ENCODE measurements around the gene ZNF598.

DNA sequence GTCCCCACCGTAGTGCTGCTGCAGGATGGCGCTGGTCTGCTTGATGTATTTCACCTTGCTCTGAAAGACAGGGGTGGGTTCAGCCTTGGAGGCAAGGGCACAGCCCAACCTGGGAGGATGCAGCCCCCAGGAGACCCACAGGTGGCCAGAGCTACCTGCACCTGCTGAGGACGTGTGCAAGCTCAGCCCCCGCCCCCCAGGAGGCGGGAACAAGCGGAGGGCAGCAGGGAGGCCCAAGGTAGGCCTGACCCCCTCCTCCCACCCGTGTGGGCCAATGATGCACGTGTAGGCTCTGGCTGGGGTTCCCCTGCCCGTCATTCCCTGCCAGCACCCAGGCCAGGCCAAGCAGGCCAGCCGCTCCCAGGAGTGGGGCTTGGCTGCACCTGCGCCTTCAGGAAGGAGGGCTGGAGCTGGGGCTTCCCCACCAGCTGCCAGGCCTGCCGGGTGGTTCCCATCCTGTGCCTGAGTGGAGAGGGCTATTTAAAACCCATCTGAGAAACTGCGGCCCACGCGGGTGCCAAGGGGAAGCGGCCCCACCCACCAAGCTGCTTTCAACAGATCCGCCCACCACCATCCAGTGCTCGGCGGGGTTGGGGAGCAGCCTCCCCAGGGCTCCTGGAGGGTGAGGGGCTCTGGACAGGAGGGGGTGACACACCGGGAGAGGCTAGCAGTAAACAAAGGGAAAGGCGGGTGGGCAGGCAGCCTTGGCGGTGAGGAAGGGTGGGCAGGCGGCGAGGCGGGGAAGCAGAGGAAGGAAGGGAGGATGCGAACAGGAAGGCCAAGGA, 34.2 kb upstream of the ZNF598 start:
- TF ChIP-seq, protein P1, sequence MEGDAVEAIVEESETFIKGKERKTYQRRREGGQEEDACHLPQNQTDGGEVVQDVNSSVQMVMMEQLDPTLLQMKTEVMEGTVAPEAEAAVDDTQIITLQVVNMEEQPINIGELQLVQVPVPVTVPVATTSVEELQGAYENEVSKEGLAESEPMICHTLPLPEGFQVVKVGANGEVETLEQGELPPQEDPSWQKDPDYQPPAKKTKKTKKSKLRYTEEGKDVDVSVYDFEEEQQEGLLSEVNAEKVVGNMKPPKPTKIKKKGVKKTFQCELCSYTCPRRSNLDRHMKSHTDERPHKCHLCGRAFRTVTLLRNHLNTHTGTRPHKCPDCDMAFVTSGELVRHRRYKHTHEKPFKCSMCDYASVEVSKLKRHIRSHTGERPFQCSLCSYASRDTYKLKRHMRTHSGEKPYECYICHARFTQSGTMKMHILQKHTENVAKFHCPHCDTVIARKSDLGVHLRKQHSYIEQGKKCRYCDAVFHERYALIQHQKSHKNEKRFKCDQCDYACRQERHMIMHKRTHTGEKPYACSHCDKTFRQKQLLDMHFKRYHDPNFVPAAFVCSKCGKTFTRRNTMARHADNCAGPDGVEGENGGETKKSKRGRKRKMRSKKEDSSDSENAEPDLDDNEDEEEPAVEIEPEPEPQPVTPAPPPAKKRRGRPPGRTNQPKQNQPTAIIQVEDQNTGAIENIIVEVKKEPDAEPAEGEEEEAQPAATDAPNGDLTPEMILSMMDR (IDR thresholded peaks at IDR 0.05; ENCODE audit: low read depth, low read length, poor library complexity, severe bottlenecking), result no peak
- TF ChIP-seq EZH2phosphoT487 (IDR thresholded peaks at IDR 0.05; ENCODE audit: borderline replicate concordance, low read length), result no peak
